IMR-90 (cell line): ENCODE data around the gene CDK15. TPM values are rescaled to one million over a fixed set of nuclear protein-coding genes. Genes with fewer than 3 reads are reported as not detected.

ENCODE experiments used
- ATAC-seq: fragments of 200-7000 bp; cut with Tn5 transposase; 2 replicates; pipeline ENCODE4 v1.9.1; 2020; ENCODE audit warnings: low read depth, mild to moderate bottlenecking, moderate library complexity
- BruUV-seq: library from RNA; stranded (reverse); fragments of 400-500 nt; replicated peaks from 2 replicates; lab custom pipeline; 2021; lab: Mats Ljungman, UMichigan
- CTCF ChIA-PET: fragments of 300-600 bp; formaldehyde crosslinking; extraction: SDS; loops from one replicate; lab custom pipeline; 2021; ENCODE audit warnings: antibody characterized with exemption; lab: Yijun Ruan, JAX
- POLR2A ChIA-PET: fragments of 300-600 bp; sonication (Branson Sonifier 250); formaldehyde crosslinking; loops from one replicate; lab custom pipeline; 2022; ENCODE audit warnings: antibody characterized with exemption; ENCODE audit not compliant: unreplicated experiment; lab: Charles Lee
- DNase-seq: peaks from one replicate; pipeline ENCODE4 v3.0.0; 2013
- H2AFZ ChIP-seq: replicated peaks from 2 replicates; pipeline ENCODE3; 2013; ENCODE audit warnings: low read length, mild to moderate bottlenecking; ENCODE audit not compliant: poor library complexity
- H2AK5ac ChIP-seq: 2 replicates; pipeline ENCODE4 v1.6.1; 2013; ENCODE audit warnings: low read depth, low read length, inconsistent platforms
- H2AK9ac ChIP-seq: replicated peaks from 2 replicates; pipeline ENCODE3; 2013; ENCODE audit warnings: mild to moderate bottlenecking, low read depth, low read length, moderate library complexity; ENCODE audit not compliant: poor library complexity
- H2BK120ac ChIP-seq: 2 replicates; pipeline ENCODE4 v1.6.1; 2013; ENCODE audit warnings: low read depth, low read length, inconsistent platforms
- H2BK15ac ChIP-seq: 3 replicates; pipeline ENCODE4 v1.6.1; 2013; ENCODE audit warnings: low read depth, low read length, inconsistent platforms
- H2BK20ac ChIP-seq: 2 replicates; pipeline ENCODE4 v1.6.1; 2013; ENCODE audit warnings: low read depth, mild to moderate bottlenecking, inconsistent platforms, low read length, moderate library complexity
- H2BK5ac ChIP-seq: 2 replicates; pipeline ENCODE4 v1.6.1; 2013; ENCODE audit warnings: mild to moderate bottlenecking, low read depth, low read length, inconsistent platforms; ENCODE audit not compliant: poor library complexity, severe bottlenecking
- H3K14ac ChIP-seq: replicated peaks from 2 replicates; pipeline ENCODE4 v1.6.1; 2013; ENCODE audit warnings: low read depth, low read length, inconsistent platforms
- H3K18ac ChIP-seq: 2 replicates; pipeline ENCODE4 v1.6.1; 2013; ENCODE audit warnings: low read depth, low read length, control low read depth
- H3K23ac ChIP-seq: 2 replicates; pipeline ENCODE4 v1.6.1; 2013; ENCODE audit warnings: low read depth, low read length, inconsistent platforms
- H3K27ac ChIP-seq: 2 replicates; pipeline ENCODE4 v1.5.1; 2013; ENCODE audit warnings: mild to moderate bottlenecking, control low read depth, low read length; ENCODE audit not compliant: insufficient read depth
- H3K27me3 ChIP-seq: 2 replicates; pipeline ENCODE4 v1.6.1; 2013; ENCODE audit warnings: low read length; ENCODE audit not compliant: control insufficient read depth, insufficient read depth
- H3K36me3 ChIP-seq: 2 replicates; pipeline ENCODE4 v1.6.1; 2013; ENCODE audit warnings: low read length, mixed read lengths; ENCODE audit not compliant: control insufficient read depth, insufficient read depth
- H3K4ac ChIP-seq: 2 replicates; pipeline ENCODE4 v1.6.1; 2013; ENCODE audit warnings: low read depth, low read length, inconsistent platforms
- H3K4me1 ChIP-seq: 2 replicates; pipeline ENCODE4 v1.6.1; 2013; ENCODE audit warnings: low read length, mixed read lengths; ENCODE audit not compliant: control insufficient read depth, insufficient read depth
- H3K4me2 ChIP-seq: 2 replicates; pipeline ENCODE4 v1.6.1; 2013; ENCODE audit warnings: low read depth, mild to moderate bottlenecking, control low read depth, low read length, moderate library complexity
- H3K4me3 ChIP-seq: 2 replicates; pipeline ENCODE4 v1.5.1; 2013; ENCODE audit warnings: low read depth, mild to moderate bottlenecking, control low read depth, low read length, moderate library complexity; ENCODE audit not compliant: insufficient read depth
- H3K56ac ChIP-seq: 2 replicates; pipeline ENCODE4 v1.6.1; 2013; ENCODE audit warnings: low read length, inconsistent platforms; ENCODE audit not compliant: insufficient read depth; ENCODE audit errors: extremely low read depth
- H3K79me1 ChIP-seq, 2 experiments: 2 replicates each; pipeline ENCODE4 v1.6.1; 2013; ENCODE audit warnings: low read length in 2 of 2, inconsistent platforms in 1 of 2, low read depth in 1 of 2
- H3K9ac ChIP-seq: 2 replicates; pipeline ENCODE4 v1.6.1; 2013; ENCODE audit warnings: low read depth, low read length, control low read depth
- H3K9me1 ChIP-seq: 2 replicates; pipeline ENCODE4 v1.6.1; 2013; ENCODE audit warnings: low read length, inconsistent platforms; ENCODE audit not compliant: insufficient read depth
- H3K9me3 ChIP-seq: 2 replicates; pipeline ENCODE4 v1.6.1; 2013; ENCODE audit warnings: low read length; ENCODE audit not compliant: control insufficient read depth, insufficient read depth
- H4K20me1 ChIP-seq: 2 replicates; pipeline ENCODE4 v1.6.1; 2013; ENCODE audit warnings: low read length, inconsistent platforms; ENCODE audit not compliant: insufficient read depth
- H4K5ac ChIP-seq: 2 replicates; pipeline ENCODE4 v1.6.1; 2013; ENCODE audit warnings: mild to moderate bottlenecking, low read depth, low read length, control low read depth
- H4K8ac ChIP-seq, 2 experiments: 2 replicates each; pipeline ENCODE4 v1.6.1; 2013; ENCODE audit warnings: low read depth in 2 of 2, low read length in 2 of 2, control low read depth in 1 of 2, inconsistent platforms in 1 of 2
- H4K91ac ChIP-seq: 2 replicates; pipeline ENCODE4 v1.6.1; 2013; ENCODE audit warnings: low read depth, low read length, inconsistent platforms; ENCODE audit not compliant: insufficient read depth
- BHLHE40 ChIP-seq: fragments of 150-350 bp; IDR thresholded peaks from 2 replicates; pipeline ENCODE4 v1.6.1; 2016; ENCODE audit warnings: mild to moderate bottlenecking, low read depth, low read length
- CEBPB ChIP-seq: IDR thresholded peaks from 2 replicates; pipeline ENCODE4 v1.6.1; 2012; ENCODE audit warnings: low read depth, low read length, improper control_type of control experiment
- CHD1 ChIP-seq: IDR thresholded peaks from 2 replicates; pipeline ENCODE4 v1.6.1; 2012; ENCODE audit warnings: low read depth, low read length, improper control_type of control experiment
- NFE2L2 ChIP-seq: fragments of 150-350 bp; IDR thresholded peaks from 2 replicates; pipeline ENCODE4 v1.6.1; 2016; ENCODE audit warnings: low read depth, mild to moderate bottlenecking, low read length
- POLR2A ChIP-seq: IDR thresholded peaks from 2 replicates; pipeline ENCODE4 v1.6.1; 2012; ENCODE audit warnings: mild to moderate bottlenecking, low read depth, low read length
- RAD21 ChIP-seq: IDR thresholded peaks from 2 replicates; pipeline ENCODE4 v1.6.1; 2012; ENCODE audit warnings: low read length, improper control_type of control experiment
- dilution Hi-C: fragments of 300-500 bp; cut with HindIII; formaldehyde crosslinking; loops from one replicate; pipeline ENCODE4 v1.14.3; 2018; ENCODE audit warnings: low sequenced_read_pairs; ENCODE audit not compliant: unreplicated experiment
- in situ Hi-C: fragments of 300-500 bp; cut with MboI; formaldehyde crosslinking; loops from 3 replicates; pipeline ENCODE4 v1.14.3; 2019; ENCODE audit warnings: low sequenced_read_pairs, inconsistent platforms, mixed read lengths
- intact Hi-C: fragments of 100-400 bp; cut with micrococcal nuclease; formaldehyde crosslinking; loops from 2 replicates; pipeline ENCODE4 v1.10.0; 2022
- polyA plus RNA-seq, 3 experiments: library from polyadenylated mRNA; depleted of rRNA; stranded (reverse); fragments of >200 nt; gene quantifications; 2 replicates each; pipeline ENCODE4 v1.2.3, GENCODE V29; 2012; ENCODE audit warnings: low replicate concordance in 1 of 3
- total RNA-seq: library from RNA; depleted of rRNA; stranded (reverse); fragments of >200 nt; gene quantifications from 2 replicates; pipeline ENCODE4 v1.2.3, GENCODE V29; 2012

The CDK15 gene
- total and polyA plus RNA-seq, 2 of the 4 experiments (the other 2 are of a cell fraction) = 16.1 to 33.0 TPM

DNA sequence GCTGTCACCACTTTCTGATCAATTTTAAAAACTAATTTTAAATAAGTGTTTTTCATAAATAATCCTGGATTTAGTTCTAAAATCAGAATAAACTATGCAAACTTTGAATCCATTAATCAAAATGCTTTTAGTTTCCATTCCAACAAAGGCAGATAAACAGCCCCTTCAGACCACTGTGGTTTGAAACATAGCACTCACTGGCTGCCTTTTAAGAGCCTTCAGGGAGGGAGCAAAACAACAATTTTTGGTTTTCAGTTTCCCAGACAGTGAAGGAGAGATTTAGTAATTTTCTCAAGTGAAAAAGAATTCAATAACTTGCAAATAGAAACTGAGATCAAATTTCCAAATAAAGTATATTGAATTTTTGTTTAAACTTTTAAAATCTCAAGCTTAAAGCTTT is 46.1 kb downstream of the CDK15 start:
- intact Hi-C loops = no loop called here
- DNase-seq = no peak

More for the DNA sequence above, 46.1 kb downstream of the CDK15 start:
- peaks cover 9 to 21% of the 10 kb centered on the region in 2 experiments for H3K79me1 ChIP-seq
- peak overlapping the region; percentile 86; the same call in 1 of the 2 replicates for H3K4ac ChIP-seq
- H3K4me3 ChIP-seq = no peak overlapping the region
- no peak overlapping the region for H2AK9ac ChIP-seq
- peak overlapping the region; percentile 8 to 87; a peak in 3 of 4 replicates for H4K8ac ChIP-seq
- H2AK5ac ChIP-seq = no peak overlapping the region
- H2BK5ac ChIP-seq = peak overlapping the region; percentile 100
- BruUV-seq = no TSS peak
- H3K18ac ChIP-seq = peak overlapping the region; percentile 83; the same call in 1 of the 2 replicates
- 0 out of 2 replicates have a peak overlapping the region, but pooled peaks have one; percentile 54 for H3K56ac ChIP-seq
- H4K91ac ChIP-seq = peak overlapping the region; percentile 85
- POLR2A ChIA-PET = no interaction called here
- peak overlapping the region; percentile 80 for H3K14ac ChIP-seq
- H3K9me3 ChIP-seq = no peaks in the 10 kb centered on the region
- H4K5ac ChIP-seq = peak overlapping the region; percentile 33; the same call in 1 of the 2 replicates
- H3K4me1 ChIP-seq = peaks cover 22% of the 10 kb centered on the region
- H3K27ac ChIP-seq = peak overlapping the region; percentile 61; the same call in 1 of the 2 replicates
- peak overlapping the region; percentile 71; the same call in 1 of the 3 replicates for H2BK15ac ChIP-seq
- dilution Hi-C loops (no loop called here), in situ Hi-C loops (no loop called here)
- H2BK120ac ChIP-seq = peak overlapping the region; percentile 95
- H2BK20ac ChIP-seq = peak overlapping the region; percentile 95
- ATAC-seq = no peak
- no peak for TF ChIP-seq BHLHE40
- TF ChIP-seq NFE2L2 = no peak
- TF ChIP-seq RAD21 = no peak
- TF ChIP-seq POLR2A = no peak
- TF ChIP-seq CEBPB = no peak
- TF ChIP-seq CHD1 = no peak
- H3K9ac ChIP-seq = no peak overlapping the region
- peak overlapping the region; percentile 59; the same call in 1 of the 2 replicates for H3K23ac ChIP-seq
- H3K27me3 ChIP-seq = no peaks in the 10 kb centered on the region
- H3K36me3 ChIP-seq = no peaks in the 10 kb centered on the region
- H4K20me1 ChIP-seq = no peaks in the 10 kb centered on the region
- H3K4me2 ChIP-seq = no peak overlapping the region
- H3K9me1 ChIP-seq = peaks cover 6% of the 10 kb centered on the region
- H2AFZ ChIP-seq = no peak overlapping the region
- CTCF ChIA-PET = interaction anchor here (0.6 kb wide), 1 partner anchor 19 kb away, joined by 3 read pairs; no protein-coding TSS in a partner anchor
